Measurements from ENCODE around the gene CBY1.

The CBY1 gene

DNA sequence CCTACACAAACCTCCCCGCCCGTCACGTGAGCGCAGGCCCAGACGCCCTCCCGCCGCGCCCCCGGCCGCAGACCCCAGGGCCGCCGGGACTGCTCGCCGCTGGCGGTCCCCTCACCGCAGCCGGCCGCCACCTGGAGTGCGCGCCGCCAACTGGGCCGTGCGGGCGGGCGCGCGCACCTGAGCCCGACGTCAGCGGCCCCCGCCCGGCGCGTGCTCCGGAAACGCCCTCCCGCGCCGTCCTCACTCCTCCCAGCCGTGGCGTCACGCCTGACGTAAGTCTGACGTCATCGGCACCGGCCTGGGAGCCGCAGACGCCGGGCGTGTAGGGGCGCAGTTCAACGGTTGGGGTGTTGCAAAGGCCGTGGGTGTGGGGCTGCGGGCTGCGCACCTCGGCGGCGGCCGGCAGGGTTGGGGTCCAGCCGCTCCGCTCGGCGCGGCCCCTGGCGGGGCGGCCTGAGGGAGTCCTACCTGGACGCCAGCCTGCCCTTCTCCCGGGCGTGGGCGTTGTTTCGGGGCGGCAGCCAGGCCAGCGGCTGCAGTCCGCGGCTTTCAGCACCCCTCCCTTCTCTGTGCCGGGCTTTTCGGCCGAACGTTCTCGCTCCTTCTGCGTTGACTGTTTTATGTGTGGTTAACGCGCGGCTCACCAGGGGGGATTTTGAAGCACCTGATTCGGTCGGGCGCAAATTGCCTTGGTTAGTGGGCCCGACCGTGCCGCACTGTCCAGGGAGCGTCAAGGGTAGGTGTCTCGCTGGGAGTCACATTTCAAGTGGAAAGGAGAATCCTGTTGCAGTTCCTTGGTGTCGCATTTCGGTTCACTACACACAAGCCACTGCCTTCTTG is 44.6 kb downstream of the CBY1 start, which contains the start of gene JOSD1:
TSS of gene JOSD1 (minus strand) at position 155 of the 840 bp plus-strand sequence. CDS start 956 bp downstream, outside the sequence.
- DNase-seq (ENCODE audit: low read depth), result peak; percentile 42

- DNase-seq (ENCODE audit: low read depth), result no peak
Observed at GRCh38 chr22:38704654-38705234, 48.3 kb downstream of the CBY1 start.

- peak; percentile 100 for DNase-seq (ENCODE audit: low read depth)
Observed at GRCh38 chr22:38705235-38706100, 49.0 kb downstream of the CBY1 start, which contains the start of gene GTPBP1. Gene GTPBP1 (plus strand): TSS chr22:38705944. CDS start chr22:38705956, 12 bp downstream.

DNA sequence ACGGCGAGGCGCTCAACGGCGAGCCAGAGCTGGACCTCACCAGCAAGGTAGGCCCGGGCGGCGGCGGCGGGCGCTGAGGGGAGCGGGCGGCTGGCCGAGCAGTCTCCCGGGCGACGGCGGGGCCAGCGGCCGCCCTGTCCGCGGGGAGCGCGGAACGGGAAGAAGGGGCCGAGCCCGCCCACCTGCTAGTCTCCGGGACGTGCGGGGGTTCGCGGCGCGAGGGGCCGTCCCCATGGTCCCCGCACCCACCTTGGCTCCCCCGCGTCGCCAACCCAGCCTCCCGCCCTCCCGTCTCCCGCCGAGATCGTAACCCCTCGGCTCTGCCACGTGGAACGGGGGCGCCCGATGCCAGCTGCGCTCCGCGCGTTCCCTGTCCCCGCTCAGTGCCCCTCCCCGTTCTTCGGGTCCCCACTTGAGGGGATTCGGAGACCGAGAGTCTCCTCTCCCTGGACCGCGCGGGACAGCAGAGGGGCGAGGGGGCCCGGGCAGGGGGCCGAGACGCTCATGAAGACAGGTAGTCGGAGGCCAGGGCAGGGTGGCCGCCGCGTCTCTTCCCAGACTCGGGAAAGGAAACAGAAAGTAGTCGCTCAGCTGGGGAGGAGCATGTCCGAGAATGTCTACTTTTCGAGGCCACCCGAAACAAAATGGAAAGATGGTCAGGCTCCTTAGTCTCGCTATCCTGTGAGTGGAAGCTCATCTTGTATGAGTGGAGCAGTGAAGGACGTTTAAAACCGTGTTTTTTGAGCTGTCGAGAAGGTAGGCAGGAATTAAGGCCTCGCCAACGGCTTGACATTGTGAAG is 49.9 kb downstream of the CBY1 start:
- no peak for DNase-seq (ENCODE audit: low read depth)

- no peak for DNase-seq (ENCODE audit: low read depth)
Observed at GRCh38 chr22:38706901-38707195, 50.4 kb downstream of the CBY1 start.

GRCh38 chr22:38707346-38707745 is 50.9 kb downstream of the CBY1 start:
- DNase-seq (ENCODE audit: low read depth), result no peak

- DNase-seq (ENCODE audit: low read depth), result no peak
Observed at GRCh38 chr22:38707984-38708383, 51.5 kb downstream of the CBY1 start.

- no peak for DNase-seq (ENCODE audit: low read depth)
Observed at GRCh38 chr22:38709306-38709705, 52.9 kb downstream of the CBY1 start.

GRCh38 chr22:38710351-38710750 is 53.9 kb downstream of the CBY1 start:
- no peak for DNase-seq (ENCODE audit: low read depth)

DNA sequence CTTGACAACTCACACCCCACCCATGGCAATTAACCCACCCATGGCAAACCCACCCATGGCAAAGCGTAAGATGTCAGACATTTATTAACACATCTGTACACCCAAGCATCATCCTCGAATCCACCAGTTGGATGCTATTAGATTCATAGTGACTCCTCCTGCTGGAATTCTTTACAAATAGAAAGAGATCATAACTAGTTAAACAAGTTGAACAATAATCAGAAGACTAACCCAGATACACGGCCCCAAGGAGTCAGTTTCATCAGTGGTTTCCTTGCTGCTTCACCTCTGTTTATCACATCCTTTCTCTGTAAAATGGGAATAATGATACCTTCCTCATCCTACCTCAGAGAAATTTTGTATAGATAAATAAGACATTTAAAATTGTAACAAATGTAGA is 54.4 kb downstream of the CBY1 start:
- DNase-seq (ENCODE audit: low read depth), result no peak

GRCh38 chr22:38712486-38713207 is 56.2 kb downstream of the CBY1 start:
- DNase-seq (ENCODE audit: low read depth), result no peak

DNA sequence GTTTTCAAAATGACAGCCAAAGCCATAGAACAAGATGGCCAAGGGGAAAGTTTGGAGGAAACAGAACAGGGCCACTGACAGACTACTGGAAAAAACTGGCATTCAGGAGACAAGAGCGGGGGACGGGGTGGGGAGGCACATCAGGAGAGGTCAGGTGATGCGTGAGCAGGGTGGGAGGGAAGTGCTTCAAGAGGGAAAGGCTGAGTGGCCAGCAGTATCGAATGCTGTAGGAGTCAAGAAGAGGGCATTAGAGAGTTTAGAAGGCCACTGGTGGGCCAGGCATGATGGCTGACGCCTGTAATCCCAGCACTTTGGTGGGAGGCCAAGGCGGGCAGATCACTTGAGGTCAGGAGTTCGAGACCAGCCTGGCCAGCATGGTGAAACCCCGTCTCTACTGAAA is 57.5 kb downstream of the CBY1 start:
- no peak for DNase-seq (ENCODE audit: low read depth)

- DNase-seq (ENCODE audit: low read depth), result no peak
Observed at GRCh38 chr22:38715176-38715764, 58.8 kb downstream of the CBY1 start.

- DNase-seq (ENCODE audit: low read depth), result no peak
Observed at GRCh38 chr22:38715852-38716251, 59.4 kb downstream of the CBY1 start.

GRCh38 chr22:38716271-38716670 is 59.8 kb downstream of the CBY1 start:
- no peak for DNase-seq (ENCODE audit: low read depth)

DNA sequence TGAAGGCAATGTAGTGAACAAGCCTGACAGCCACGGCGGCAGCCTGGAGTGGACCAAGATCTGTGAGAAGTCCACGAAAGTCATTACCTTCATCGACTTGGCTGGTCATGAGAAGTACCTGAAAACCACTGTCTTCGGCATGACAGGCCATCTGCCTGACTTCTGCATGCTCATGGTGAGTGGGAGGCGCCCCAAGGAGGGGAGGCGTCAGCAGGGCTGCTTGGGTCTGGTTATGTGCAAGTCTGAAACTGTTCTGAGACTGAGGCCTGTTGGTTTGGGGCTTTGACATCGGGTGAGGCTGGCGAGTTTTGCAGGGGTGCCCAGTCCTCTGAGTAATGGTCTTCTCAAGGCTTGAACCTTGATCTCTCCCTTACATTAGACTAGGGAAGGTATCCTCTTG is 60.4 kb downstream of the CBY1 start:
- no peak for DNase-seq (ENCODE audit: low read depth)

DNA sequence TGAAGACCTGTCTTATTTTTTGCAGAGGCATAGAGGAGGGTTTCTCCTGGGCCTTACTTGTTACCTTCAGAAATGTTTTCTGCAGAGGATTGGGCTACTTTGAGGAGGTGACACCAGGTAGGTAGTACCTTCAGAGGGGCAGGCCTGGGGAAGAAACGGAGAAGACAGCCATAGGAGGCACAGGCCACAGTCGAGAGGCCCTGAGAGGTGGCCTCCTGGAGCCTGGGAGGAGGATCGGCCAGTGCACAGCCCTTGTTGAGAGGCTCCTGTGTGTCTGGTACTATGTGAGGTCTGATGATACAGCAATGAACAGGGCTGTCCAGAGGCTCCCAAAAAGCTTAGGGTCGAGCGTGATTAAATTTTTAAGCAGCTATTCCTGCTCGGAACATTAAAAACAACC is 60.8 kb downstream of the CBY1 start:
- no peak for DNase-seq (ENCODE audit: low read depth)

GRCh38 chr22:38718414-38718813 is 62.0 kb downstream of the CBY1 start:
- DNase-seq (ENCODE audit: low read depth), result no peak

GRCh38 chr22:38719196-38719595 is 62.8 kb downstream of the CBY1 start:
- DNase-seq (ENCODE audit: low read depth), result no peak

DNA sequence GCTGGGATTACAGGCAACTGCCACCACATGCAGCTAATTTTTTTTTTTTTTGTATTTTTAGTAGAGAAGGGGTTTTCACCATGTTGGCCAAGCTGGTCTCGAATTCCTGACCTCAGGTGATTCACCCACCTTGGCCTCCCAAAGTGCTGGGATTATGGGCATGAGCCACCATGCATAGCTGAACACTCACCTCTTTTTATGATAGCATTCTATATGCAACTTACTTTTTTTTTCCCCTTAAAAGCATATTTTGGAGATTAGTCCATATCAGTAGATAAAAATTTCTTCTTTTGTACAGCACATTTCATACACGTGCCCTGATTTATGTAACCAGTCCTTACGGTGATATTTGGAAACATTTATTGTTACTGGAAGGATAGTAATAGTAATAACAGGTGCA is 63.9 kb downstream of the CBY1 start:
- no peak for DNase-seq (ENCODE audit: low read depth)

DNA sequence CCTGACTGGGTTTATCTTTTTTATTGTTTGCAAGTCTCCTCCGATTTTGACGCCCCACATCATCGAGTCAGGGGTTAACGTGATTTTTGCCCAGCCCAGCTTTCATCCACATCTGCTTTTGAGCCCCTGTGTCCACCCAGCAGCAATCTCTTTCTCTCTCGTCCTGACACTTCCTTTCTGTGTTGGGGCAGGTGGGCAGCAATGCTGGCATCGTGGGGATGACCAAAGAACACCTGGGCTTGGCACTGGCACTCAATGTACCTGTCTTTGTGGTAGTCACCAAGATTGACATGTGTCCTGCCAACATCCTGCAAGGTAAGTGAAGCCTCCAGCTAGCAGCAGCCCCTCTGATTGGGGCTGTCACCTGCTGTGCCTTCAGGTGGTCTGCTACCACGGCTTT is 65.1 kb downstream of the CBY1 start:
- DNase-seq (ENCODE audit: low read depth), result no peak
